WERI-Rb-1 (cell line): ENCODE data around the gene ISLR2.

Experiments
- DNase-seq: peaks from one replicate; pipeline ENCODE4 v3.0.0-alpha.2; 2020
- H3K27ac ChIP-seq: fragments of 250-450 bp; sonication (Bioruptor Pico); 2 replicates; pipeline ENCODE4 v1.5.1; 2020; ENCODE audit warnings: mild to moderate bottlenecking, moderate library complexity
- H3K27me3 ChIP-seq: fragments of 250-450 bp; sonication (Bioruptor Pico); 2 replicates; pipeline ENCODE4 v1.5.1; 2021; ENCODE audit warnings: mild to moderate bottlenecking, low read depth, moderate library complexity; ENCODE audit not compliant: insufficient read depth, severe bottlenecking
- H3K36me3 ChIP-seq: fragments of 250-450 bp; sonication (Bioruptor Pico); 2 replicates; pipeline ENCODE4 v1.5.1; 2020; ENCODE audit warnings: mild to moderate bottlenecking, moderate library complexity
- H3K4me3 ChIP-seq: 2 replicates; pipeline ENCODE4 v1.5.1; 2011; ENCODE audit warnings: low read depth, mild to moderate bottlenecking, control low read depth, low read length
- H3K9me3 ChIP-seq: fragments of 250-450 bp; sonication (Bioruptor Pico); 2 replicates; pipeline ENCODE4 v1.5.1; 2021; ENCODE audit warnings: mild to moderate bottlenecking, moderate library complexity; ENCODE audit not compliant: severe bottlenecking
- TF ChIP-seq, protein P1 (sequence below): IDR thresholded peaks from 2 replicates; pipeline ENCODE4 v1.5.1; 2011; ENCODE audit warnings: low read depth, mild to moderate bottlenecking, control low read depth, inconsistent platforms, low read length

Gene ISLR2

DNA sequence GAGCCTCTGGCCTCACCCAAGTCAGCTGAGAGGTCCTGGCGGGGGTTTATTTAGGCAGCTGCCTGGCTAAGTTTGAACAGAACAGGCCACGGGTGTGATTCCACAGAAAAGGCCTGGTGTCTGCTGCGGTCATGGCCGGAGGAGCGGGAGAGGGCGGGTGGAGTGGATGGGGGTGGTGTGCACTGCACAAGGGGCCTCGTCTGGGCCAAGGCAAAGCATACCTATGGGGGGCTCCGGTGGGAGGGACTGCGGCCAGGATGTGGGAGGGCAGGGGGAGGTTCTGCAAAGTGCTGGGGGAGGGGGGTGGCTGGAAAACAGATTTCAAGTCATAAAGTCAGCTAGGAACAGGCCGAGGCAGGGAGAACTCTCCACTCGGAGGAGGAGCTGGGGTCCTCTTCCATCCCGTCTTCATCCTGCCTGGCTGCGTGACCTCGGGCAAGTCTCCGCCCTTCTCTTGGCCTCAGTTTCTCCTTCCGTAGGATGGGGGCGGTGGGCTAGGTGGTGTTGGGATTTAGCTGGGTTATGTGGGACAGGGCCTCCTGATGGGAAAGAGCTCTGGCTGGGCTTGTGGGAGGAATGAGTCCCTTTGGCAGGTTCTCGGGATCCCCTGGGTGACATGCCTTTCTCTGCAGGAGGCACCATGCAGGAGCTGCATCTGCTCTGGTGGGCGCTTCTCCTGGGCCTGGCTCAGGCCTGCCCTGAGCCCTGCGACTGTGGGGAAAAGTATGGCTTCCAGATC, 44.0 kb downstream of the ISLR2 start:
- Histone ChIP-seq H3K36me3 (peaks cover 5% of the 10 kb centered on the region), H3K4me3 (no peak overlapping the region), H3K9me3 (no peaks in the 10 kb centered on the region), H3K27me3 (no peaks in the 10 kb centered on the region), H3K27ac (no peak overlapping the region)
- DNase-seq: no peak
- TF ChIP-seq, protein P1, sequence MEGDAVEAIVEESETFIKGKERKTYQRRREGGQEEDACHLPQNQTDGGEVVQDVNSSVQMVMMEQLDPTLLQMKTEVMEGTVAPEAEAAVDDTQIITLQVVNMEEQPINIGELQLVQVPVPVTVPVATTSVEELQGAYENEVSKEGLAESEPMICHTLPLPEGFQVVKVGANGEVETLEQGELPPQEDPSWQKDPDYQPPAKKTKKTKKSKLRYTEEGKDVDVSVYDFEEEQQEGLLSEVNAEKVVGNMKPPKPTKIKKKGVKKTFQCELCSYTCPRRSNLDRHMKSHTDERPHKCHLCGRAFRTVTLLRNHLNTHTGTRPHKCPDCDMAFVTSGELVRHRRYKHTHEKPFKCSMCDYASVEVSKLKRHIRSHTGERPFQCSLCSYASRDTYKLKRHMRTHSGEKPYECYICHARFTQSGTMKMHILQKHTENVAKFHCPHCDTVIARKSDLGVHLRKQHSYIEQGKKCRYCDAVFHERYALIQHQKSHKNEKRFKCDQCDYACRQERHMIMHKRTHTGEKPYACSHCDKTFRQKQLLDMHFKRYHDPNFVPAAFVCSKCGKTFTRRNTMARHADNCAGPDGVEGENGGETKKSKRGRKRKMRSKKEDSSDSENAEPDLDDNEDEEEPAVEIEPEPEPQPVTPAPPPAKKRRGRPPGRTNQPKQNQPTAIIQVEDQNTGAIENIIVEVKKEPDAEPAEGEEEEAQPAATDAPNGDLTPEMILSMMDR: no peak

DNA sequence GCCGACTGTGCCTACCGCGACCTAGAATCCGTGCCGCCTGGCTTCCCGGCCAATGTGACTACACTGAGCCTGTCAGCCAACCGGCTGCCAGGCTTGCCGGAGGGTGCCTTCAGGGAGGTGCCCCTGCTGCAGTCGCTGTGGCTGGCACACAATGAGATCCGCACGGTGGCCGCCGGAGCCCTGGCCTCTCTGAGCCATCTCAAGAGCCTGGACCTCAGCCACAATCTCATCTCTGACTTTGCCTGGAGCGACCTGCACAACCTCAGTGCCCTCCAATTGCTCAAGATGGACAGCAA, 44.5 kb downstream of the ISLR2 start:
- Histone ChIP-seq H3K27ac (no peak overlapping the region), H3K4me3 (no peak overlapping the region), H3K27me3 (no peaks in the 10 kb centered on the region), H3K9me3 (no peaks in the 10 kb centered on the region), H3K36me3 (peaks cover 10% of the 10 kb centered on the region)
- DNase-seq: no peak
- TF ChIP-seq, protein P1: no peak

DNA sequence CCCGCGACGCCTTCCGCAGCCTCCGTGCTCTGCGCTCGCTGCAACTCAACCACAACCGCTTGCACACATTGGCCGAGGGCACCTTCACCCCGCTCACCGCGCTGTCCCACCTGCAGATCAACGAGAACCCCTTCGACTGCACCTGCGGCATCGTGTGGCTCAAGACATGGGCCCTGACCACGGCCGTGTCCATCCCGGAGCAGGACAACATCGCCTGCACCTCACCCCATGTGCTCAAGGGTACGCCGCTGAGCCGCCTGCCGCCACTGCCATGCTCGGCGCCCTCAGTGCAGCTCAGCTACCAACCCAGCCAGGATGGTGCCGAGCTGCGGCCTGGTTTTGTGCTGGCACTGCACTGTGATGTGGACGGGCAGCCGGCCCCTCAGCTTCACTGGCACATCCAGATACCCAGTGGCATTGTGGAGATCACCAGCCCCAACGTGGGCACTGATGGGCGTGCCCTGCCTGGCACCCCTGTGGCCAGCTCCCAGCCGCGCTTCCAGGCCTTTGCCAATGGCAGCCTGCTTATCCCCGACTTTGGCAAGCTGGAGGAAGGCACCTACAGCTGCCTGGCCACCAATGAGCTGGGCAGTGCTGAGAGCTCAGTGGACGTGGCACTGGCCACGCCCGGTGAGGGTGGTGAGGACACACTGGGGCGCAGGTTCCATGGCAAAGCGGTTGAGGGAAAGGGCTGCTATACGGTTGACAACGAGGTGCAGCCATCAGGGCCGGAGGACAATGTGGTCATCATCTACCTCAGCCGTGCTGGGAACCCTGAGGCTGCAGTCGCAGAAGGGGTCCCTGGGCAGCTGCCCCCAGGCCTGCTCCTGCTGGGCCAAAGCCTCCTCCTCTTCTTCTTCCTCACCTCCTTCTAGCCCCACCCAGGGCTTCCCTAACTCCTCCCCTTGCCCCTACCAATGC, 45.1 kb downstream of the ISLR2 start:
- Histone ChIP-seq H3K36me3 (peaks cover 16% of the 10 kb centered on the region), H3K27ac (0 out of 2 replicates have a peak overlapping the region, but pooled peaks have one; percentile 10), H3K4me3 (no peak overlapping the region), H3K27me3 (no peaks in the 10 kb centered on the region), H3K9me3 (no peaks in the 10 kb centered on the region)
- TF ChIP-seq, protein P1: no peak
- DNase-seq: no peak

- H3K36me3 ChIP-seq: peaks cover 27% of the 10 kb centered on the region
- H3K27ac ChIP-seq: 0 out of 2 replicates have a peak overlapping the region, but pooled peaks have one; percentile 10
- DNase-seq: peak; percentile 60
- TF ChIP-seq, protein P1: 0 out of 2 replicates have a peak, but pooled peaks have one; percentile 31
- no peak overlapping the region for H3K4me3 ChIP-seq
- H3K9me3 ChIP-seq: no peaks in the 10 kb centered on the region
- no peaks in the 10 kb centered on the region for H3K27me3 ChIP-seq
These were observed 46.2 kb downstream of the ISLR2 start for GRCh38 chr15:74176262-74177214.

DNA sequence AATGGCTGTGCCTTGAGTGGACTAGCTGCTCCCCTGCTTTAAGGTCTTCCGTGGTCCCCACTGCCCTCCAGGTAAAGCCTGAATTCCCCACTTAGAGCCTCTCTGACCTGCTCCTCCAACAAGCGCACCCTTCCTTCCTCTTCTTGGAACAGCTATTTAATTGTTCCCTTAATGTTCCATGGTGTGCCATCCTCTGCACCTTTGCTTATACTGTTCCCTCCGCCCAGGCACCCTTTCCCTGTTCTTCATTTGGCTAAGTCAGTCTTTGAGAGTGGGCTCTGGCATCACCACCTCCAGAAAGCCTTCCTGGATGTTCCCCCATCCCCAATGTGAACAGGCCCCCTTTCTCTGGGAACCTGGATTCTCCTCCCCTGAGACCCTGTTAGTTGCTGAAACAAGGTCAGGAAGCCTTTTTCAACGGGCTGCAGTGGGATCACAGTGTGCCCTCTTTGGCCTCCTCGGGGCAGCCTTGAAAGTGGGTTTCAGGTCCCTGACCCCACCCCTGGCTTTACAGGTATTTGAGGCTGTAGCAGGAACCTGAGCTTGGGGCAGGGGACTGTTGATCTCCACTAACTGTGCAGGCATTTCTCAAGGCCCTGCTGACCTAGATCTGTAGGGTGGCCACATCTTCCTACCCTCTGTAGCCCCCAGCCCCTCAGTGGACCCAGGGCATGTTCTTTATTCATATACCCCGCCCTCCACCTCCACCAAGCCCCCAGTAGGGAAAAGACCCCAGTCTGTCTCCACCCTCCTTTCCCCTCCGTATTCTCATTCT, 48.1 kb downstream of the ISLR2 start:
- no peaks in the 10 kb centered on the region for H3K9me3 ChIP-seq
- H3K4me3 ChIP-seq: no peak overlapping the region
- H3K27me3 ChIP-seq: no peaks in the 10 kb centered on the region
- H3K27ac ChIP-seq: no peak overlapping the region
- TF ChIP-seq, protein P1: no peak
- peaks cover 46% of the 10 kb centered on the region for H3K36me3 ChIP-seq
- no peak for DNase-seq
